HepG2 (cell line): ENCODE data around the gene RORC.

ENCODE experiments used
- CENPBD1 ChIP-seq: sonication (generic); formaldehyde crosslinking; IDR thresholded peaks from 2 replicates; pipeline ENCODE4 v1.8.0; 2022; ENCODE audit warnings: missing genetic modification reagents, low read depth, mild to moderate bottlenecking, borderline replicate concordance
- CTCF ChIP-seq: sonication (generic); formaldehyde crosslinking; IDR thresholded peaks from 2 replicates; pipeline ENCODE4 v1.5.0; 2020; ENCODE audit warnings: mild to moderate bottlenecking, missing genetic modification reagents, moderate library complexity
- GABPB1 ChIP-seq: IDR thresholded peaks from 2 replicates; pipeline ENCODE4 v1.6.1; 2016; ENCODE audit warnings: mild to moderate bottlenecking, missing genetic modification reagents, moderate library complexity, missing compliant biosample characterization
- GTF2F1 ChIP-seq: fragments of 150-350 bp; IDR thresholded peaks from 2 replicates; pipeline ENCODE4 v1.6.1; 2014; ENCODE audit warnings: low read length
- RBAK ChIP-seq: sonication (generic); formaldehyde crosslinking; IDR thresholded peaks from 2 replicates; pipeline ENCODE4 v1.5.1; 2020; ENCODE audit warnings: mild to moderate bottlenecking, missing genetic modification reagents
- SALL2 ChIP-seq: sonication (generic); formaldehyde crosslinking; IDR thresholded peaks from 2 replicates; pipeline ENCODE4 v1.8.1; 2023; ENCODE audit warnings: mild to moderate bottlenecking, missing genetic modification reagents, inconsistent platforms
- SKI ChIP-seq: fragments of 450-650 bp; IDR thresholded peaks from one replicate; pipeline ENCODE4 v1.6.1; 2018; ENCODE audit warnings: mild to moderate bottlenecking; ENCODE audit not compliant: partially characterized antibody
- SKIL ChIP-seq: sonication (generic); formaldehyde crosslinking; IDR thresholded peaks from 2 replicates; pipeline ENCODE4 v1.8.0; 2022; ENCODE audit warnings: missing genetic modification reagents, mild to moderate bottlenecking, moderate library complexity, borderline replicate concordance
- SYNCRIP ChIP-seq: fragments of 200-400 bp; formaldehyde crosslinking; IDR thresholded peaks from 2 replicates; pipeline ENCODE4 v1.6.1; 2018; ENCODE audit warnings: mild to moderate bottlenecking, low read depth, low read length; ENCODE audit not compliant: insufficient read depth
- ZBTB14 ChIP-seq: sonication (generic); formaldehyde crosslinking; IDR thresholded peaks from 2 replicates; pipeline ENCODE4 v1.4.0; 2020; ENCODE audit warnings: missing genetic modification reagents
- ZBTB21 ChIP-seq: sonication (generic); formaldehyde crosslinking; IDR thresholded peaks from 2 replicates; pipeline ENCODE4 v1.4.0; 2020; ENCODE audit warnings: missing genetic modification reagents
- TF ChIP-seq, protein P1 (sequence below): sonication (generic); formaldehyde crosslinking; IDR thresholded peaks from 2 replicates; pipeline ENCODE4 v1.8.1; 2023; ENCODE audit warnings: mild to moderate bottlenecking, missing genetic modification reagents

GRCh38 chr1:151827853-151828252 is 3.7 kb downstream of the RORC start:
- TF ChIP-seq GTF2F1: no peak
- TF ChIP-seq CENPBD1 (CRISPR knock-in tag): no peak
- no peak for TF ChIP-seq CTCF (CRISPR knock-in tag)
- no peak for TF ChIP-seq SALL2 (CRISPR knock-in tag)
- TF ChIP-seq, protein P1, sequence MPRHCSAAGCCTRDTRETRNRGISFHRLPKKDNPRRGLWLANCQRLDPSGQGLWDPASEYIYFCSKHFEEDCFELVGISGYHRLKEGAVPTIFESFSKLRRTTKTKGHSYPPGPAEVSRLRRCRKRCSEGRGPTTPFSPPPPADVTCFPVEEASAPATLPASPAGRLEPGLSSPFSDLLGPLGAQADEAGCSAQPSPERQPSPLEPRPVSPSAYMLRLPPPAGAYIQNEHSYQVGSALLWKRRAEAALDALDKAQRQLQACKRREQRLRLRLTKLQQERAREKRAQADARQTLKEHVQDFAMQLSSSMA: no peak
- no peak for TF ChIP-seq SYNCRIP
- no peak for TF ChIP-seq ZBTB14
- TF ChIP-seq SKI: no peak
- no peak for TF ChIP-seq RBAK (CRISPR knock-in tag)
- no peak for TF ChIP-seq GABPB1 (CRISPR knock-in tag)
- no peak for TF ChIP-seq ZBTB21 (CRISPR knock-in tag)
- TF ChIP-seq SKIL: no peak
